Midbrain (tissue), 1 donor: ENCODE results near the gene LRRTM4.

Experiments used
- DNase-seq: peaks from one replicate; lab custom pipeline; 2025; lab: John Stamatoyannopoulos, UW

LRRTM4 gene

GRCh38 chr2:76985387-76986136 is 536.6 kb downstream of the LRRTM4 start:
- no peak for DNase-seq

DNA sequence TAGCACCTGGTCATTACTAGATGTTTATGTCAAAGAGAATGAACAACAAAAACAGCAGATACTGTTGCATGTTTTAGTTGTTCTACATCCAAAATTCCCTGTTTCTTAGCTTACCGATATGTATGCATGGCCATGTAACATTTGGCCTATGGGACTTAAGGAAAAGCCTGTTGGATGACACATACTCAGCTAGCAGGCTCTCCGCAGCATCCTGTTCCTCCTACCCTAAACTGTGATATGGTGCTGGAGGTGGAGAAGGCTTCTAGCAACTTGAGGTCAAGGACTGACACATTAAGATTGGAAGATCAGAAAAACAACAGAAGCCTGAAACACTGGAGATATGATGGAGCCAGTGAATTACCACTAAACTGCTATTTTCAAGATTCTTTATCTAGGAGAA is 537.8 kb downstream of the LRRTM4 start:
- no peak for DNase-seq

DNA sequence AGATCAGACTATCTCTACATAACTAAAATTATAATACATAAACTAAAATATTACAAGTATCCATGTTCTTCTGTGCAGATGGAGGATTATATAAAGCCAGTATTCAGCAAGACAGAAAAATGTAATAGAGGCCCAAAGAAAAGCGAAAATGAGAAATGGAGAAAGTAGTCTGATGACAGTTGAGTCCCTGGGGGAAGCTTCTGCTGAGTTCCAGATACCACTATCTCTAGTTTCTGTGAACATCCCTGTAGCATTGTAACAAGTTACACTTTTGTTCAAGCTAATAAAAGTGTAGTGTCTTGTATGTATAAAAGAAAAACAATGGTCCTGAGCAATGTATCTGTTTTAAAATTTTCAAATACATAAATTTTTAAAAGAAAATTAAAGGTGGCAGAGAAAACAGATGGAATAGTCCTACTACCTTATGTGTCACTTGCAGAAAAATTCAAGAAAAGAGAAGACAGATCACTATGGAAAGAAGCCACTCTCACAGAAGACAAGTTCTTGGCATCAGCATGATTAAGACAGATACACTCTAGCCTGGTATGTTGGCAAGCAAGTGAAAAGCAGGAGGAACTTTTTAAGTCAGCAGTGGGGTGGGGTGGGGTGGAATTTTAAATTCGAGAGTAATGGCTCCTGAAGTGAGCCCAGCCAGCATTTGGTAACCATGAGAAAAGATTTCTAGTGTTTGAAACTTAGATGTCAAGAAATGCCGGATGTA is 541.9 kb downstream of the LRRTM4 start:
- DNase-seq = no peak

DNA sequence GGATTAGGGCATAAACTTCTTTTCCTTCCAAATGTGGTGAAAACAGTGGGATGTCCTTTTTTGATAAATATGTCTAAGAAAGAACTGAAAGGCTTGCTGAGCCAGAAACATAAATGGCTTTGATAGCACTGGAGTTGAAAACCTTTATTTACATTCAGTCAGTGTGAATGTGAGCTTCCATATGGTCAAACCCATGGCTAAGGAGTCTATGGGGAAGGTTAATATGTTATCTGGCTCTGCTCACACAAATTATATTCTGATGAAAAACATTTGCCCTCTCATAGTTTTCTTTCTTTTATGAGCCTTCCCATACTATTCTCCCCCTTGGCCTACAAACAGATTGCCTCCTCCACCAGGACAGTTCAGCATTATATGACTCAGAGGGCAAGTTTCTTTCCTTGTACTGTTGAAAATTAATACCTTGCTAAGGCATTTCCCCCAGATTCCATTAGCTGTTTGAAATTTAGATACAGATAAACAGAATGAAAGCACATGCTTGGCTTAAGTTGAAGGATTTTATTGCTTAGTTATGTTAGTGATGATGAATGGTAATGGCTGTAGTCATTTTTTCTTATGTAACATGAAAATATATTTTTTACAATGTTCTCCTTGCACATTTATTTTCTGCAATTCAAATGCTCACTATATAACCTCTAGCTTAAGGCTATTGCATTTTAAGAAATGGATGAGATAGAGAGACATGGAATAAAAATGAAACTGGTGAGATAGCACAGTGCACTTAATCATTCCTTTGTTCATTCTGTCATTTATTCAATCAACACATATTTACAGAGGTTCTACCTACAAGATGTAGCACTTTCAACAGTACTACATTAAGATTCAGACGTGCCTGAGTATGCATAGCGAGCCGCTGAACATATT is 544.1 kb downstream of the LRRTM4 start:
- DNase-seq = no peak

DNA sequence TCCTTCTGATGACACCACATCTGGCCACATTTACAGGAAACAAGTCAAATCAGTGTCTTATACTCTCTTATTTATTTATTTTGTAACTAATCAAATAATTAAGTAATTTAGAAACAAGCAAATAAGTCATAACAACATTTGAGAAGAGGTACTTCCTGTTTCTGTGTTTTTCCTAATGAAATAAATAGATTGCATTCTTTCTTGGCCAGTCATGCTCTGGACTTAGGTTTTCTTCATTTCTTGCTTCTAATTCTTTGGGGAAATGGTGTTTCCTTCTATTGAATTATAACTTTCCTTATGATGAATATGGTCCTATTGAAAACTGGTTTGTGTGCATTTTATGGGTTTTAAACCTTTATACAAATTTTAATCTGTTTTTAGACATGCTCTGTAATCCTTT is 546.4 kb downstream of the LRRTM4 start:
- no peak for DNase-seq

- no peak for DNase-seq
Observed at GRCh38 chr2:76973610-76974009, 548.6 kb downstream of the LRRTM4 start.

- no peak for DNase-seq
Observed at GRCh38 chr2:76965772-76966171, 556.4 kb downstream of the LRRTM4 start.

- no peak for DNase-seq
Observed at GRCh38 chr2:76958749-76959148, 563.4 kb downstream of the LRRTM4 start.

DNA sequence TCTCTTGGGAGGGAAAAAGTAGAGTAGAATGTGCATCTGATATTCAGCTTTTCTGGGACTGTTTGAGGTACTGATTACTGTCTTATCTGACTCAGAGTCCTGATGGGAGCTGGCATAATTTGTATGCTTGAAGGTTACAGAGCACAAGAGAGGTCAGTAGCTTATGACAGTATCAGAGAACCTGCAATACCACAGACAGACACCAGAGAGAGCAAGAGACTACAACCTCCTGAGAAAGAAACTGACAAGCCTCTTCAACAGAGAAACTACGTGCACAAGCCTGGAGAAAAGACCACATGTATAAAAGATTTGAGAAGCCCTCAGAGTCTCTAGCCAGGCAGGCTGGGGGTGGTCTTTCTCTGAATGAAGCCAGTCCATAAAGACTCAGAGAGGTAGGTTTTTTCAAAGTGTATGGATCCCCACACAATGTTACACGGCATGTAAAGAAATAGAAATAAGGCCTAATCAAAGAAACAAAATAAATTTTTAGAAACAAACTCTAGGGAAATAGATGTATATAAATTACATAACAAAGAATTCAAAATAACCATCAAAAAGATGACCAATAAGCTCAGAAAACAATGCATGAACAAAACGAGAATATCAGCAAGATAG is 568.3 kb downstream of the LRRTM4 start:
- DNase-seq = peak; percentile 67

DNA sequence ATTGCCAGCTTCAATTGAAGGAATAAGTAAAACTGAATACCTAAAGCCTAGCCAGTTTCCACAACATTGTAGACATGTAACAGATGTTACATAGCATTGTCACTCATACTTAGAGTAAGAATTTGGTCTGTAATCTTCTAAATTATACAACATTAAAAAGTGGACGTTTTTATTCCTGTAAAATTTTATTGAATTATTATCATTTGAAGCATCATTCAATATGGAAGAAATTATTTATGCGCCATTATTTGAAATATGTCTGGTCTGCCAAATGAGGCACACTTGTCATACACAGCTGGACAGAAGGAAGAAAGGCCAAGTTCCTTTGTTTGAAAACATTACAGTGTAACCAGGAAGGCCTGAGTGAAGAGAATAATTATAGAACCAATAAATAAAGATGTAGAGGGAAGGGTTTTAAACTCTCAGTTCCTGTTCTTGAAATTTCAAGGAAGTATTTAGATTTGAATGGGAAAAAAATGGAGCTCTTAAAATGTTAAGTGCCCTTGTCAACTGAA is 575.5 kb downstream of the LRRTM4 start:
- DNase-seq = no peak

DNA sequence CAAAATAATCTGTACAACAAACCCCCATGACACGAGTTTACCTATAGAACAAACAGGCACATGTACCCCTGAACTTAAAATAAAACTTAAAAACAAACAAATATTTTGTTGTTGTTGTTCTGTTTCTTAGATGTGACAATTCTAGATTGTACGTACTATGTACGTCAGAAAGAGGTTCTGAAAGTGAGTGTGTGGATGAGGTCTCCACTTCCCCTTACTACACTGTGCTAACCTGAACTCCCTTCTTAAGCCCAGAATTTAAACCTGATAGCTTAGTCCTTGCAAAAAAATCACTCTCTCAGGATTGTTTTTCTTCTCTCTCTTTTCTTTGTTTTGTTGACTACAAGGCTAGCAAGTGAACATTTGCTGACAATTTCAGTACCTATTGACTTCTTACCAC is 581.6 kb downstream of the LRRTM4 start:
- DNase-seq = no peak

DNA sequence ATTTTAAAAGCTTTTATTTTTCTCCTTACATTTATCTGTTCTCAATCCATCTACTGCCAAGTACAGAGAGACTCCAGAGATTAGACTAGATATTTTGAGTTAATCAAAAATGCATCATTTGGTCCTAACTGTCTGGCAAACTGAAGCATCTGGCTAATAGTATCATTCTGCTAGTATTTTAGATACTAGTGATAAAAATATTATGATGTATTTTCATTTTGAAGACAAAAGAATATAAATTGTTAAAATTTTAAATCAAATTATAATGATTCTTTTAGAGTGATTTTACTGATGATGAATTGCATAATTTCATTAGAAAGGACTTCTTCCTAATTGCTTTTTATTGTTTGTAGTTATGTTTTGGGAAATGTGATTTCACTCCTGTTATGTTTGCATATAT is 584.0 kb downstream of the LRRTM4 start:
- DNase-seq = no peak

DNA sequence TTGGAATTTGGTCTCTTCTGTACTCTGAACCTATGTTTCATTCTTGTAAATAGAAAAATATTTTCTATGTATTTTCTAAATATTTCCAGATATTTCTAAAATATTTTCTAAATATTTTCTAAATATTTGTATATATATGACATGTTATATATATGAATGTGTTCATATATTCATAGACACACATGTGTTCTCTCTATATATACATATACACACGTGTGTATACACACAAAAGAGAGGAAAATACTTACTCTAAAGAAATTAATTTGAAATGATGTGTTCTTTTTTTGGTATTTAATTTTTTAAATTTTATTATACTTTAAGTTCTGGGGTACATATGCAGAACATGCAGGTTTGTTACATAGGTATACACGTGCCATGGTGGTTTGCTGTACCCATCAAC is 589.6 kb downstream of the LRRTM4 start:
- DNase-seq = no peak

DNA sequence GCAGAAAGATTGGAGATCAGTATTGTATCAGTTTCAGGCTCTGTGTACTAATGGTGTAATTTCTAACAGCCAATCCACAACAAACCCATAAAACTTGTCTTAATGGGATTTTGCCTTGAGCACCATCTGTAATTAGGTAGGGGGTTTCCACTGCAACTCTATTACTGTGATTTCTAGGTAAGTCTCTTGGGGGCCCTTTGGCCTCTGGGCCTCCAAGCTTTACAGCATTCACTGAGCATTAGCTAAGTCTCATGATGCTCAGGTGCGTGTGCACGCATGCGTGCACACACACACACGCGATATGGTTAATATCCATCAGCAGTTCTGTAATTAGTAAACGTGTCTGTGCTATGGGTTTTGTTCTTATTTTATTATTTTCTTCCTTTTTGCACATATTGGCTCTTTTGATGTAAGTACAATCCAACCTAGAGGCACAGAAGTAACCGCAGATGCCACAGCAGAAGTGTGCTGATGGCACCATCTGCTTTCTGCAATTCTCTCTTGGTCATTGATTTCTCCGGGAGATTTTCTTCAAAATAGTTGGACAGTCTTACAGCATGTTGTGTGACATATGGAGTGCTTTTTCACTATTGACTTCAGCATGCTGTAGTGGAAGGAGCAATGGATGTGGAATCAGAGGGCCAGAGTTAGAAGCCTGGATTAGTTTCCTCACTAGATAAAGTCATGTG is 592.0 kb downstream of the LRRTM4 start:
- no peak for DNase-seq

DNA sequence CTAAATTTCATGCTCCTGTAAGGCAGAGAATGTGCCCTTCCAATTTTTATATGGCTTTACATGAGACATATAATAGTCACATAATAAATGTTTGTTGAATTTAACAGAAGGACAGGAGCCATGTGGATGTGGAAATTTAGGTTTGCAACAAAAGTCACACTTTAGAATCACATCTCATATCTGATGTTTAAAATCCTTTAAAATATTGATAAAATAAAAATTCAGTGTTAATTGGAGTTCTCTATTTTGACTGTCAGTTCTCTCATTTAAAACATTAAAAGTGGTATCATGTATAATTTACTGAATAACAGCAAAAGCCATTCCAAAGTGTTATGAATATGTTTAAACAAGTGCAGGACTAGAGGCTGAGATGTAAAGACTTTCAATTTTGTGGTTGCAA is 594.1 kb downstream of the LRRTM4 start:
- no peak for DNase-seq

GRCh38 chr2:76921006-76921405 is 601.2 kb downstream of the LRRTM4 start:
- DNase-seq = no peak

- no peak for DNase-seq
Observed at GRCh38 chr2:76895469-76895868, 626.7 kb downstream of the LRRTM4 start.

GRCh38 chr2:76870581-76870980 is 651.6 kb downstream of the LRRTM4 start:
- no peak for DNase-seq

DNA sequence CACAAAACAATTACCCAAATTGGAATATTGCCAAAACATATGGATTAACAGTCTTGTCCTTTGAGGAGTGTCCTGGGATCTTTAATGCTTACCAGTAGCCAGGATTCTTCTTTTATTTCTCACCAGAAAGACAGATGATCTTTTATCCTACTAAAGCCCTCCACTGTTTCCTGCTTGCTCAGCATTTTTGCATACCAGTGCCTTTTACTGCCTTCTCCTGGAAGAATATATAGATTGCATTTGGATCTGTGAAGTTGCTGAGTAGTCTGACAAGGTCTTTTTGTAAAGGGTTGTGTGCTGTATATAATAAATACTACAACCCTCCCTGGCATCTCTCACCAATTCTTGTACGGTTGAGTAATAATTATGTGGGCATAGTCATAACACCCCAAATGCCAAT is 652.2 kb downstream of the LRRTM4 start:
- no peak for DNase-seq

DNA sequence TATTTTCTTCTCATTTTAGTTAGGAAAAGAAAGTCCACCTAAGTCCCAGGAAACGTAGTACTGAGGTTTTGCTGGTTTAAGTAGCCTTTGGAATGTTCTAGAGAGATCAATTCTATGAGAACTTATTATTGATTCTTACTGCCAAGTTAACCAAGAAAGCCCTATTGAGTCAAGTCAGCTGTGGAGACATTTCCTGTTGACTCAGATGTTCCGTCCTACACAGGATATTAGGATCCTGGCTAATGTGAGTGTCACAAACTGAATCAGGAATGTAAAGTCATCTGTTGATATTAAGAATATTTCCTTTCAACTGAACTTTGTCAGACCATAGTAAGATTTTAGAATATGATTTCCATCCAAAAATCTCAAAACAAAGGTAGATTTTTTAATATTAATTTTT is 654.3 kb downstream of the LRRTM4 start:
- no peak for DNase-seq

GRCh38 chr2:76866464-76866863 is 655.7 kb downstream of the LRRTM4 start:
- no peak for DNase-seq
